Fibroblast of lung (primary cell): Measurements from ENCODE around the gene ALDOB.

Experiments
- EZH2 ChIP-seq: IDR thresholded peaks from 2 replicates; pipeline ENCODE4 v1.5.1; 2012; ENCODE audit warnings: low read length, control low read depth, mild to moderate bottlenecking; ENCODE audit errors: missing control alignments
- TF ChIP-seq, protein P1 (sequence below), 2 donors: IDR thresholded peaks in 1 of 2; conservative IDR thresholded peaks in 1 of 2; 1 replicate in 1 of 2; 2 replicates in 1 of 2; pipeline ENCODE4 v1.5.1; 2011 to 2012; ENCODE audit warnings: low read length in 2 of 2, control low read depth in 1 of 2, inconsistent platforms in 1 of 2, low read depth in 1 of 2, mild to moderate bottlenecking in 1 of 2

DNA sequence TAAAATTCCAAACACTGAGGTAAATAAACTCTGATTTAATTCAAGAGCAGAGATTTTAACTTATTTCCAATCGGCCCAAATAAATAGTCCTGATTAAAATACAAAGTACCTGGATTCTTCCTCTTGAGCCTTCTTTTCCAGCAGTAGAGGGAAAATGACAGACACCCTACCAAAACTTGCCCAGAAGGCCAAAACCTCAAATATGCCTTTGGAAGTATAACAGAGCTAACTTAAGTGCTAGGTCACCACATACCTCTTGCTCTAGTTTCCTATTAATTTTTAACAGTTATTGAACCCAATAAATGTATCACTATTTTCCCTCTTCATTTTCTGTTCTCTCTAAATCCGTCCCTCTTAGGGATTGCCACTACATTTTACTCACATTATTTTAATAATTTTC lies 52.2 kb downstream of the ALDOB start:
- TF ChIP-seq, protein P1, sequence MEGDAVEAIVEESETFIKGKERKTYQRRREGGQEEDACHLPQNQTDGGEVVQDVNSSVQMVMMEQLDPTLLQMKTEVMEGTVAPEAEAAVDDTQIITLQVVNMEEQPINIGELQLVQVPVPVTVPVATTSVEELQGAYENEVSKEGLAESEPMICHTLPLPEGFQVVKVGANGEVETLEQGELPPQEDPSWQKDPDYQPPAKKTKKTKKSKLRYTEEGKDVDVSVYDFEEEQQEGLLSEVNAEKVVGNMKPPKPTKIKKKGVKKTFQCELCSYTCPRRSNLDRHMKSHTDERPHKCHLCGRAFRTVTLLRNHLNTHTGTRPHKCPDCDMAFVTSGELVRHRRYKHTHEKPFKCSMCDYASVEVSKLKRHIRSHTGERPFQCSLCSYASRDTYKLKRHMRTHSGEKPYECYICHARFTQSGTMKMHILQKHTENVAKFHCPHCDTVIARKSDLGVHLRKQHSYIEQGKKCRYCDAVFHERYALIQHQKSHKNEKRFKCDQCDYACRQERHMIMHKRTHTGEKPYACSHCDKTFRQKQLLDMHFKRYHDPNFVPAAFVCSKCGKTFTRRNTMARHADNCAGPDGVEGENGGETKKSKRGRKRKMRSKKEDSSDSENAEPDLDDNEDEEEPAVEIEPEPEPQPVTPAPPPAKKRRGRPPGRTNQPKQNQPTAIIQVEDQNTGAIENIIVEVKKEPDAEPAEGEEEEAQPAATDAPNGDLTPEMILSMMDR (conservative IDR thresholded peaks at IDR 0.05 in 1 of 2, IDR thresholded peaks at IDR 0.05 in 1 of 2; ENCODE audit: low read depth in 1 of 2, low read length in 2 of 2): no peak
- no peak for TF ChIP-seq EZH2
